GM12865 (cell line): ENCODE measurements around the gene OPN4.
"Not testable (repeated sequence)": the region's sequence is repeated elsewhere in the genome, so short reads cannot be mapped to it uniquely, and the experiment has no call there.

Experiments used
- DNase-seq: peaks from one replicate; pipeline ENCODE4 v3.0.0; 2010; ENCODE audit warnings: low read depth
- H3K4me3 ChIP-seq: 2 replicates; pipeline ENCODE4 v1.5.1; 2011; ENCODE audit warnings: mild to moderate bottlenecking, low read depth, low read length, control low read depth
- CTCF ChIP-seq: IDR thresholded peaks from 2 replicates; pipeline ENCODE4 v1.5.1; 2011; ENCODE audit warnings: low read length, control low read depth, low read depth, inconsistent platforms; ENCODE audit not compliant: insufficient read depth; ENCODE audit errors: missing control alignments

Gene OPN4

DNA sequence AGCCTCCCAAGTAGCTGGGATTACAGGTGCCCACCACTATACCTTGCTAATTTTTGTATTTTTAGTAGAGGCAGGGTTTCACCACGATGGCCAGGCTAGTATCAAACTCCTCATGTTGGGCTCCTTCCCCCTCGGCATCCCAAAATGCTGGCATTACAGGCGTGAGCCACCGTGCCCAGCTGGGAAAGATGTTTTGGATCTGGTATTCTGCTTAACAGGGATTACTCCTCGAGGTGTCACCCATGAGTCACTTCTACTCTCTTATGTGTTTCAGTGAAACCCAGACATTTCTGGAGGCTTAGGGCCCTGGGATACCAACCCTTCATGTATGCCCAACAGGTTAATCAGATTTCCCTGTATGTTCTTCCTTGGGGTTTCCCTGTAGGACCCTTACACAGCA lies 11.8 kb upstream of the OPN4 start:
- H3K4me3 ChIP-seq = no peak overlapping the region
- TF ChIP-seq CTCF = no peak
- no peak for DNase-seq

- TF ChIP-seq CTCF = peak; percentile 44
- H3K4me3 ChIP-seq = no peak overlapping the region
- peak; percentile 24 for DNase-seq
Measured at GRCh38 chr10:86644152-86644793, 10.1 kb upstream of the OPN4 start.

DNA sequence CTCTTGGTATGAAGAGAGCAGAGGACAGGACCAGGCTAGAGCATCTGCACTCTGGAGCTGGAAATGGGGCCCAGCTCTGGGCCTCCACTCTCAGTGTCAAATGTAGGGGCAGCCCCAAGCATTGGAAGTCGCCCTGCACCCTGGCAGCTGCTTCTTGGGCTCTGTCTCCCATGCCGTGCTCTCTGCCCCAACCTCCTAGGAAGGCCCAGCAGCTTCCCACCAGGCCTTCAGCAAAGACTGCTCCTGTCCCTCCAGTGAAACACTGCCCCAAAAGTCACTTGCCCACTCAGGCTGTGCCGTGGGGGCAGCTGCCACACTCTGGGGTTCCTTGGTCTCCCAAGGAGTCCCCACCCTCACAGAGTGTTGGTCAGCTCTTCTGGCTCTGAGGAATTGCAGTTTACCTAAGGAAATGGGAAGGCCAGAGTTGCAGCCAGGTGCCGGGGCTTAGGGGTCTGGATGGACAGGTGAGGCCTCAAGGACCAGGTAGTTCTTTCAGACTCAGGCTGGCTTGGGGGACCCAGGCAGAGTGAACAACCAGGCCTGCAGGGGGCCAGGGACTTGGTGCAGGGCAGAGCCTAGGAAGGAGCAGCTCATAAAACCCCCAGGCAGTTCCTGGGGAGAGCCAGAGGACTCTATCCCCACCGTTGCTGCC lies 9.4 kb upstream of the OPN4 start:
- no peak for TF ChIP-seq CTCF
- DNase-seq = no peak
- H3K4me3 ChIP-seq = no peak overlapping the region

- H3K4me3 ChIP-seq, DNase-seq: not testable (repeated sequence)
Measured at GRCh38 chr10:86645621-86646165, 8.7 kb upstream of the OPN4 start.

DNA sequence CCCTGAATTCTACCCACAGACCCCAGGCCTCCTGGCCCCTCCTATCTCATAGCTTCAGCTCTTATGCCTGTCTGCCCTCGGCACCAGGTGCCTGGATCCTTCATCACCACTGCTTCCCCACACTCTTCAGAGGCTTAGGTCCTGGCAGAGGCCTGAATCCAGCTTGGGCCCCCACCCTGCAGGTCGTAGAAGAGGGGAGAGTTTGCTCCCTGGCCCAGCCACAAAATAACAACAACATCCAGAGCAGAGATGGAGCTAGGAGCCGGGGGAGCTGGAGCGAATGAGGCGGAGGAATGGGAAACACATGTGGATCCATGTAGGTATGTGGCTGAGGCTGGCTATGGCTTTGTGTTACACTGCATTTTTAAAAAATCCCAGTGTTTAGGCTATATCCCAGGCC lies 7.8 kb upstream of the OPN4 start:
- DNase-seq = no peak
- no peak for TF ChIP-seq CTCF

DNA sequence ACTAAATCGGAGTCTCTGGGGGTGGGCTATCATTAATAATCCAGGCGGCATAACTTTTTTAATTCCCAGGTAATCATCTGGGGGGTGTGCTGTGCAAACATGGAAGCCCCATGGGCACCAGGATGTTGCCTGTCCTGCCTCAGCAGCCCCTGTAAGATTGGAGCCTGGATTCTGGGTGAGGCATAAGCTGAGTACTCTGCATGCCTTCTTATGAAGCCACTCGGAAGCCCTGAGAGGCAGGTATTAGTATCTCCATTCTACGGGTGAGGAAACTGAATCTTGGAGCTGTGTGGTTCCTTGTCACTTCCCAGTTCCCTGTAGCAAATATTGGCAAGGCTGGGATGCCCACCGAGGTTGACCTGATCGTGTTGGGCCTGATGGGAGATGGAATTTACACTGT lies 7.4 kb upstream of the OPN4 start:
- H3K4me3 ChIP-seq = no peak overlapping the region
- DNase-seq = no peak
- TF ChIP-seq CTCF = no peak

More for the DNA sequence above, 7.8 kb upstream of the OPN4 start:
- H3K4me3 ChIP-seq = no peak overlapping the region

DNA sequence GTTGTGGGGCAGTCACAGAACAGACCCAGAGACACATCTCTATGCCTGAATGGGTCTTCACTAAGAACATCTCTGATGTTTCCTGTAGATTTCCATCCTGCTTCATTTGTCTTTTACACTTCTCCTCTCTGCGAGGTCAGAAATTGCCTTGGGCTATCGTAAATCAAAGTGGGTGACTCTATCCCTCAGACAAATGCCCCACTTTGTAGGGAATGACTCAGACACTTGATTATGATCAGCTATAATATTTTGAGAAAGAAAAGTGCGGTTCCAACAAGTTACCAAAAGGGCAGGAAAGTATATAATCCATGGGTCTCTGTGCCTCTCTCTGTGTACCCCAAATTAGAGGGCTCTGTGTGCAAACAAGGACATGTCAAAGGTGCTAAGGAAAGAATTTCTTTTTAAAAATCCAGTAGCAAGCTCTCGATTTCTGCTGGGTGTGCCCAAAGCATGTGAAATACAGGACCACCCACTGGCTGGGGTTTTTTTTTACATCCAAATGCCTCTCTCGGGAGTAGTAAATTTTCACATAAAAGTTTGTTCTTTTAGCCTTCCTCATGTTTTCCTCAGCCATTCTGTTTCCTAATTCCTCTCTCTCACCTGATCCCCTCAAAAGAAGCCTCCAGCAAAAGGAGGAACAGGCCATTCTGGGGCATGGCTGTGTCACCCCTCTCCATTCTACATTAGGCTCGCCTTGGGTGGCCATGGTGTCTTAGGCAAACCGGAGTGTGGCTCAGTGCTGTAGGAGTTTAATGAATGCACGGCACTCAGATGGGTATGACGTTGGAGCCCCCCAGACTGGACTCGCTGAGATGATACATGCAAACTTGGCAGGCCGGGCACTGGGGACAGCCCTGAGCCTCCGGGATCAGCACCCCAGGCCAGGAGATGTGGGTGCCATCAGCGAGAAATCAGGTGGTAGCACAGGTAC lies 6.3 kb upstream of the OPN4 start:
- no peak for DNase-seq
- TF ChIP-seq CTCF = no peak
- no peak overlapping the region for H3K4me3 ChIP-seq
